HEK293T (cell line): ENCODE measurements around the gene FN1.
A peak's percentile ranks its signal among the peaks of the same experiment; 100 is the strongest.
"Not testable (repeated sequence)": the region's sequence is repeated elsewhere in the genome, so short reads cannot be mapped to it uniquely, and the experiment has no call there.

ENCODE experiments used
- CTCF ChIA-PET: fragments of 350-600 bp; formaldehyde crosslinking; extraction: SDS; loops from one replicate; lab custom pipeline; 2021; ENCODE audit warnings: antibody characterized with exemption, inconsistent platforms; lab: Yijun Ruan, JAX
- POLR2A ChIA-PET: fragments of 350-600 bp; formaldehyde crosslinking; extraction: SDS; loops from one replicate; lab custom pipeline; 2020; ENCODE audit warnings: antibody characterized with exemption, inconsistent platforms; lab: Yijun Ruan, JAX
- DNase-seq: peaks from one replicate; pipeline ENCODE4 v3.0.0; 2012; ENCODE audit warnings: mixed read lengths; ENCODE audit errors: extremely low spot score
- ARNT ChIP-seq: fragments of 450-650 bp; IDR thresholded peaks from 2 replicates; pipeline ENCODE4 v1.6.1; 2017; ENCODE audit warnings: mild to moderate bottlenecking
- ELF4 ChIP-seq: fragments of 450-650 bp; IDR thresholded peaks from 2 replicates; pipeline ENCODE4 v1.6.1; 2017; ENCODE audit warnings: antibody characterized with exemption
- FOXA1 ChIP-seq: fragments of 450-650 bp; IDR thresholded peaks from 2 replicates; pipeline ENCODE4 v1.6.1; 2016; ENCODE audit warnings: mild to moderate bottlenecking
- FOXK2 ChIP-seq: fragments of 450-650 bp; IDR thresholded peaks from 2 replicates; pipeline ENCODE4 v1.6.1; 2016; ENCODE audit warnings: mild to moderate bottlenecking
- HDGF ChIP-seq: fragments of 450-650 bp; IDR thresholded peaks from 2 replicates; pipeline ENCODE4 v1.6.1; 2017; ENCODE audit warnings: antibody characterized with exemption, borderline replicate concordance
- L3MBTL2 ChIP-seq: fragments of 450-650 bp; conservative IDR thresholded peaks from 2 replicates; pipeline ENCODE4 v1.6.1; 2016; ENCODE audit warnings: mild to moderate bottlenecking
- NFRKB ChIP-seq: fragments of 450-650 bp; IDR thresholded peaks from 2 replicates; pipeline ENCODE4 v1.6.1; 2016; ENCODE audit warnings: mild to moderate bottlenecking, moderate library complexity
- SP1 ChIP-seq: fragments of 450-650 bp; IDR thresholded peaks from 2 replicates; pipeline ENCODE4 v1.6.1; 2017
- ZNF384 ChIP-seq: fragments of 450-650 bp; IDR thresholded peaks from 2 replicates; pipeline ENCODE4 v1.6.1; 2016

FN1 gene

DNA sequence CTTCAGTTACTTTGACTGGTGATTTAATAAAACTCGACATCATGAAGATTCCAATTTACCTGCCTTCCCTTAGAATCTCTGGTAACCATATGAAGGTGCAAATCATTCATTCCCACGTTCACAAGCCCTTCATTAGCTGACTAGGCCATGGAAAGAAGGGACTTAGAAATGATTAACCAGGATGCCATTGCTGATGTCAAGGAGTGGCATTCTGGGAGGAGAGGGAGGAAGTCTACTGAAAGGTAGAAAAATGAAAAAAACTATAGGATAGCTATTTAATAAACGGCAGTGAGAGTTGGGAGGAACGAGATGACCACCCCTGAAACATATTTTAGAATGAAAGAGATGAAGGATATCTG lies 122.6 kb downstream of the FN1 start:
- no peak for DNase-seq
- ChIA-PET CTCF (no interaction called here), POLR2A (no interaction called here)
- no peak for TF ChIP-seq NFRKB
- no peak for TF ChIP-seq ELF4
- TF ChIP-seq ARNT = no peak
- TF ChIP-seq L3MBTL2 = no peak
- no peak for TF ChIP-seq HDGF
- no peak for TF ChIP-seq FOXA1
- TF ChIP-seq SP1 = no peak

DNA sequence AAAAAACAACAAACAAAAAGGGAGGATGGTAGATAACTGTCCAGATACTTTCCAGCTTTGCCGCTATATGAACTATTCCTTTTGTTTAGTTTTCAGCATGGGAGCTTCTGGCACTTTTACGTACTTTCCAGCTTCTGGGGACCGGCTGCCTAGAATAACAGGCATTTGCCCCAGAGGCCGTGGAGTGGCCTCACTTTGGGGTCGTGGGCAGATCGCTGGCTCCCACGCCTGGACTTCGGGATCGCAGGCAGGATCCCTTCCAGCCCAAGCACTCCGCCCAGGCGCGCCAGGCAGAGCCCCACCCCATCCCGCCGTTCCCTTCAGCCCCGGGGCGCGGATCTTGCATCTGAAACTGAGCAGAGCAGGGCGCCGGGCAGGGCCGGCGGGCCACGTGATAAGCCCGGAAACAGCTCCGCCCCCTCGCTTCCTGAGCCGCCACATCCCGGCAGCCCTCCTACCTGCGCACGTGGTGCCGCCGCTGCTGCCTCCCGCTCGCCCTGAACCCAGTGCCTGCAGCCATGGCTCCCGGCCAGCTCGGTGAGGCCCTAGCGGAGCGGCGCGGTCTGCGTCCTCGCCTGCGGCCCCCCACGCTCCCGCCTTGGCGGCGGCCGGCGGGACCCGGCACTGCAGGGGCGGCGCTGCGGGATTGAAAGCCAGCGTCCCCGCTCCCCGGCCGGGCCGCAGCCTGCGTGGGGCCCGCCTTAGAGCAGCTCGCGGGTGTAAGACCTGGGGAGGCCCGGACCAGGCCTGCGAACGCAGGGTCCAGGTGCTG lies 124.1 kb downstream of the FN1 start, which contains the start of gene ATIC:
ATIC (plus strand) TSS at position 435 of the 772 bp plus-strand sequence; CDS start at position 519, 84 bp downstream.
- ChIA-PET POLR2A (interaction anchor here (0.9 to 1.6 kb wide), 5 partner anchors 8 to 98 kb away, joined by 3 to 7 read pairs (median 5); no protein-coding TSS in a partner anchor), CTCF (no interaction called here)
- peak; percentile 91 for DNase-seq
- TF ChIP-seq ZNF384 (peak; percentile 88), FOXK2 (no peak), L3MBTL2 (peak; percentile 73)

DNA sequence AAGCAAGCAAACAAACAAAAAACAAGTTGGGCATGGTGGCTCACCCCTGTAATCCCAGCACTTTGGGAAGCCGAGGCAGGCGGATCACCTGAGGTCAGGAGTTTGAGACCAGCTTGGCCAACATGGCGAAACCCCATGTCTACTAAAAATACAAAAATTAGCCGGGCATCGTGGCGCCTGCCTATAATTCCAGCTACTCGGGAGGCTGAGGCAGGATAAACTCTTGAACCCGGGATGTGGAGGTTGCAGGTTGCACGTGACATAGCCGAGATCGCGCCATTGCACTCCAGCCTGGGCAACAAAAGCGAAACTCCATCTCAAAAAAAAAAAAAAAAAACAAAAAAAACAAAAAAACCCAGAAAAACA lies 124.6 kb downstream of the FN1 start:
- DNase-seq, CTCF ChIA-PET: not testable (repeated sequence)
- POLR2A ChIA-PET = interaction anchor here (0.9 to 1.6 kb wide), 4 partner anchors 9 to 98 kb away, joined by 5 to 7 read pairs (median 6); no protein-coding TSS in a partner anchor
